Vagina (tissue), 2 donors: Measurements from ENCODE around the gene CRISPLD2. TPM values are rescaled to one million over a fixed set of nuclear protein-coding genes. Genes with fewer than 3 reads are reported as not detected.

Experiments used
- DNase-seq, 2 donors: peaks; one replicate each; pipeline ENCODE4 v3.0.0-alpha.2; 2017; ENCODE audit errors: extremely low spot score in 2 of 2
- H3K27ac ChIP-seq: fragments of 200-600 bp; sonication (generic); one replicate; pipeline ENCODE4 v1.5.1; 2019
- H3K27me3 ChIP-seq: fragments of 200-600 bp; sonication (generic); one replicate; pipeline ENCODE4 v1.5.1; 2019
- H3K36me3 ChIP-seq, 2 donors: fragments of 200-600 bp; sonication (generic); one replicate each; pipeline ENCODE4 v1.5.1; 2017 to 2019
- H3K4me1 ChIP-seq: fragments of 200-600 bp; sonication (generic); one replicate; pipeline ENCODE4 v1.5.1; 2019
- H3K4me3 ChIP-seq, 2 donors: fragments of 200-600 bp; sonication (generic); 1 replicate in 1 of 2; 2 replicates in 1 of 2; pipeline ENCODE4 v1.5.1; 2016 to 2019
- H3K9me3 ChIP-seq: fragments of 200-600 bp; sonication (generic); one replicate; pipeline ENCODE4 v1.5.1; 2019
- CTCF ChIP-seq, 3 experiments: fragments of 450-650 bp in 2 of 3; fragments of 200-600 bp in 1 of 3; sonication (generic) in 1 of 3; IDR thresholded peaks; one replicate each; pipeline ENCODE4 v1.5.1; 2017 to 2019; ENCODE audit warnings: antibody characterized with exemption in 3 of 3, mild to moderate bottlenecking in 2 of 3, moderate library complexity in 2 of 3
- POLR2A ChIP-seq, 2 donors: fragments of 450-650 bp; IDR thresholded peaks; one replicate each; pipeline ENCODE4 v1.6.1; 2017; ENCODE audit warnings: antibody characterized with exemption in 2 of 2, mild to moderate bottlenecking in 2 of 2, moderate library complexity in 2 of 2
- POLR2AphosphoS5 ChIP-seq, 2 donors: sonication (generic); formaldehyde crosslinking; IDR thresholded peaks; one replicate each; pipeline ENCODE4 v1.9.0; 2017; ENCODE audit warnings: antibody characterized with exemption in 2 of 2, mild to moderate bottlenecking in 2 of 2, low read depth in 1 of 2; ENCODE audit not compliant: insufficient read depth in 1 of 2
- intact Hi-C: fragments of 100-400 bp; cut with DNase I; formaldehyde crosslinking; loops from one replicate; pipeline ENCODE4 v1.15.1; 2023
- total RNA-seq: library from RNA; depleted of rRNA; stranded (reverse); fragments of >200 nt; gene quantifications from one replicate; pipeline ENCODE4 v1.2.3, GENCODE V29; 2016

Gene CRISPLD2
- total RNA-seq, 1 donor from 2014 or later = 320 TPM

GRCh38 chr16:84778720-84779119 lies 41.1 kb upstream of the CRISPLD2 start:
- H3K4me1 ChIP-seq = no peaks in the 10 kb centered on the region
- no peak overlapping the region for H3K27ac ChIP-seq
- H3K27me3 ChIP-seq = no peaks in the 10 kb centered on the region
- no peaks in the 10 kb centered on the region for H3K9me3 ChIP-seq
- peaks cover 0 to 54% of the 10 kb centered on the region in 2 donors for H3K36me3 ChIP-seq
- intact Hi-C loops = no loop called here
- H3K4me3 ChIP-seq = no peak overlapping the region
- TF ChIP-seq CTCF (IDR thresholded peaks at IDR 0.05) = no peak
- no peak for DNase-seq

GRCh38 chr16:84780063-84780462 lies 39.7 kb upstream of the CRISPLD2 start:
- DNase-seq = no peak
- H3K9me3 ChIP-seq = no peaks in the 10 kb centered on the region
- no peaks in the 10 kb centered on the region for H3K4me1 ChIP-seq
- no peak overlapping the region for H3K4me3 ChIP-seq
- intact Hi-C loops = no loop called here
- H3K36me3 ChIP-seq = peaks cover 0 to 49% of the 10 kb centered on the region in 2 donors
- no peaks in the 10 kb centered on the region for H3K27me3 ChIP-seq
- H3K27ac ChIP-seq = no peak overlapping the region
- TF ChIP-seq POLR2A (IDR thresholded peaks at IDR 0.05) = no peak

- DNase-seq = no peak
- TF ChIP-seq POLR2AphosphoS5 (IDR thresholded peaks at IDR 0.05; ENCODE audit: insufficient read depth in 1 of 2, low read depth in 1 of 2) = no peak
- no peak for TF ChIP-seq CTCF (IDR thresholded peaks at IDR 0.05)
- no peak for TF ChIP-seq POLR2A (IDR thresholded peaks at IDR 0.05)
- H3K9me3 ChIP-seq = no peaks in the 10 kb centered on the region
- H3K4me3 ChIP-seq = no peak overlapping the region
- no peak overlapping the region for H3K27ac ChIP-seq
- peaks cover 0 to 42% of the 10 kb centered on the region in 2 donors for H3K36me3 ChIP-seq
- no peaks in the 10 kb centered on the region for H3K27me3 ChIP-seq
- intact Hi-C loops = no loop called here
- no peaks in the 10 kb centered on the region for H3K4me1 ChIP-seq
Measured at GRCh38 chr16:84780544-84781376, 39.0 kb upstream of the CRISPLD2 start.

GRCh38 chr16:84782846-84783245 lies 36.9 kb upstream of the CRISPLD2 start:
- Histone ChIP-seq H3K4me1 (no peaks in the 10 kb centered on the region), H3K4me3 (no peak overlapping the region), H3K27ac (no peak overlapping the region), H3K9me3 (no peaks in the 10 kb centered on the region), H3K27me3 (no peaks in the 10 kb centered on the region), H3K36me3 (peaks cover 0 to 21% of the 10 kb centered on the region in 2 donors)
- DNase-seq = no peak
- TF ChIP-seq POLR2A (IDR thresholded peaks at IDR 0.05) = no peak
- TF ChIP-seq POLR2AphosphoS5 (IDR thresholded peaks at IDR 0.05; ENCODE audit: insufficient read depth in 1 of 2, low read depth in 1 of 2) = no peak
- no peak for TF ChIP-seq CTCF (IDR thresholded peaks at IDR 0.05)
- intact Hi-C loops = no loop called here

GRCh38 chr16:84785843-84786581 lies 33.8 kb upstream of the CRISPLD2 start:
- TF ChIP-seq CTCF (IDR thresholded peaks at IDR 0.05) (no peak), POLR2A (IDR thresholded peaks at IDR 0.05) (no peak), POLR2AphosphoS5 (IDR thresholded peaks at IDR 0.05; ENCODE audit: insufficient read depth in 1 of 2, low read depth in 1 of 2) (no peak)
- H3K27ac ChIP-seq = no peak overlapping the region
- intact Hi-C loops = no loop called here
- no peaks in the 10 kb centered on the region for H3K27me3 ChIP-seq
- no peaks in the 10 kb centered on the region for H3K9me3 ChIP-seq
- H3K36me3 ChIP-seq = no peaks in the 10 kb centered on the region
- H3K4me1 ChIP-seq = peaks cover 7% of the 10 kb centered on the region
- DNase-seq = no peak
- H3K4me3 ChIP-seq = no peak overlapping the region
